ENCODE data around the gene CCK.

Gene CCK

GRCh38 chr3:42224658-42225421 is 41.1 kb downstream of the CCK start:
- peak; percentile 3 for DNase-seq

- no peak for DNase-seq
Observed at GRCh38 chr3:42224178-42224577, 41.8 kb downstream of the CCK start.

- DNase-seq = no peak
Observed at GRCh38 chr3:42222942-42223693, 42.9 kb downstream of the CCK start.

GRCh38 chr3:42220436-42221121 is 45.4 kb downstream of the CCK start:
- no peak for DNase-seq

- DNase-seq = no peak
Observed at GRCh38 chr3:42216931-42217333, 49.1 kb downstream of the CCK start.

- DNase-seq = no peak
Observed at GRCh38 chr3:42216302-42216701, 49.7 kb downstream of the CCK start.

DNA sequence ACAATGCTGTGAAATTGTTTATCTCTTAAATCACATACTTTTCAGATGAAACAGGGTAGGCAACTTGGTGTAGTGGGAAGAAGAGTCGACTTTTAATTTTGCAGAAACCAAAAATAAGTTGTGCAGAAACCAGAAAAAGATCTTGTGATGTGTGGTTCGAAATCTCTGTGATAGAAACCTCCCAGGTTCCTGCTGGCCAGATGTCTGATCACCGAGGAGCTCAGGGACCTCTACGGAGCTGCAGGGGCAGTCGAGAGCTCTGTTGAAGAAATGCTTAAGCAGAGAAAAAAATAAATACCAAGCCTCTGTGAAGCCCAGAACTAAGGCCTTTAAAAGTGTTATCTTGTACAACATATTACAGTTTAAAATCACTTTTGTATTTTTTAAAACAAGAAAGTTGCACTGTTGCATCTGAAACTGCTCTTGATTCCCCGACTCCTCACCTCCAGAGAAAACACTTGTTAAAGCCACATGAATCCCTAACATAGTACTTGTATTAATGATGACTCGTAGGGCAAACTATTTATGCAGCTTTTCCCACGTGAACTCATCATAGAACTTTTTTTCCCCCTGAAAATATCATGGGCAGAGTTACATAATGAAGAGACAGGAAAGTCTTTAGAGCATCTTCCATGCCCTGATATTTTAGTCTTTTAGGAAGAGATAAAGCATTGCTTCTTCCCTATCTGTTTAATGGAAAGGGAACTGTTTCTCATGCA is 51.3 kb downstream of the CCK start:
- DNase-seq = no peak

DNA sequence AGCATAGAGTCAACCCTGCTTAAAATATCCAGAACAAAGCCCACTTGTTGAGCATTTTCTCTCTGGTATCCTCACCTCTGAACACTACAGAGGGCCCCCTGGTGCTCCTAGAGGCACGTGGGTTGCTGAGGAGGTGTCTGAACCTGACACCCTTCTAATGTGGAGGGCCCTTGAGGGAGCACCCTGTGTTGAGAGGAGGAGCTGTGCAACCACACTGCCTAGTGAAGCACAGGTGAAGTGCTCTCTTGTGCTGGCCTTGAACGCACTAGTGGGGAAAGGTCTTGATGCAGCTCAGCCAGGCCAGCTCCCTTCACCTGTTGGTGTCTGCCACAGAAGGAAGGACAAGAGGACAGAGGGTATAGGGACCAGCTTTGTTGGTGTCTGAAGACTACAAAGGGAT is 51.9 kb downstream of the CCK start:
- no peak for DNase-seq

DNA sequence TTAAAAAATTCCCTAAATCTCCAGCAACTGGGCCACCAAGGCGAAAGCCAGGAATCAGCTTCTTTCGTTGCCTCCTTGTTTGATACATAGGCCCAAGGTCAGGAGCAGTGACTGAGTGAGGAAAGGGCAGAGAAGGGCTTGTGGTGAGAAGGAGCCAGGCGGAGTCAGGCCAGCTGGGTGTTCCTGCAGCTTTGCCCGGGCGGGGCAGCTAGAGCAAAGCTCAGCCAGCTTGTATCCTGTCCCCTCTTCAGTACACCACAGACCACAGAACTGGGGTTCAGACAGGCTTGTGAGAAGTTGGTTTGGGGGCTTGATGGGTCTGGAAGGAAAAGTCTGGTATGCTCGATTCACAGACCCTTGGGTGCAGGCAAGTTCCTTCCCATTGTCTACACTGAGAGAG is 52.6 kb downstream of the CCK start:
- DNase-seq = no peak

DNA sequence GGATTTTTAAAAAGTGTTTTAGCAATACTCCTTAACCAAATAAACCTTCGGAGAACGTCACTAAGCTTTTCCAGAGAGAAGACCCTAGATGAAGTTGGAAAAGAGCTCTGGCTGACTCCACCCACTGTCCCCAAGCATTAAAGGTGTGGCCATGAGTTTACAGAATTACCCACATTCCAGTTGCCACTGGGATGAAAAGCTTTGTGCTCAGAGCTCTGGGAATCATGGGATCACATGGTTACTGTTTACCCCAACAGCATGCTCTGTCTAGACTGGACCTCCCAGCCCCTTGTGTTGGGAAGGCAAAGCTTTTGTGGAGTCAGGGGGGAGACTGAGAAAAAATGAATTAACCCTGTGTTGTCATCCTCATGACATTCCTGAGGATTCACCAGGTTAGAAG is 55.3 kb downstream of the CCK start:
- no peak for DNase-seq

GRCh38 chr3:42209917-42210316 is 56.1 kb downstream of the CCK start:
- no peak for DNase-seq

Data from midbrain (tissue), 1 donor.